Measurements from ENCODE around the gene FLT3.

The FLT3 gene

GRCh38 chr13:27968316-27969081 is 131.9 kb downstream of the FLT3 start (continued):
- no peak for TF ChIP-seq ZNF19 (tag by site-specific recombination; IDR thresholded peaks at IDR 0.05; ENCODE audit: low read depth)
- no peak for TF ChIP-seq ZNF488 (tag by site-specific recombination; IDR thresholded peaks at IDR 0.05)
- TF ChIP-seq, protein P1, sequence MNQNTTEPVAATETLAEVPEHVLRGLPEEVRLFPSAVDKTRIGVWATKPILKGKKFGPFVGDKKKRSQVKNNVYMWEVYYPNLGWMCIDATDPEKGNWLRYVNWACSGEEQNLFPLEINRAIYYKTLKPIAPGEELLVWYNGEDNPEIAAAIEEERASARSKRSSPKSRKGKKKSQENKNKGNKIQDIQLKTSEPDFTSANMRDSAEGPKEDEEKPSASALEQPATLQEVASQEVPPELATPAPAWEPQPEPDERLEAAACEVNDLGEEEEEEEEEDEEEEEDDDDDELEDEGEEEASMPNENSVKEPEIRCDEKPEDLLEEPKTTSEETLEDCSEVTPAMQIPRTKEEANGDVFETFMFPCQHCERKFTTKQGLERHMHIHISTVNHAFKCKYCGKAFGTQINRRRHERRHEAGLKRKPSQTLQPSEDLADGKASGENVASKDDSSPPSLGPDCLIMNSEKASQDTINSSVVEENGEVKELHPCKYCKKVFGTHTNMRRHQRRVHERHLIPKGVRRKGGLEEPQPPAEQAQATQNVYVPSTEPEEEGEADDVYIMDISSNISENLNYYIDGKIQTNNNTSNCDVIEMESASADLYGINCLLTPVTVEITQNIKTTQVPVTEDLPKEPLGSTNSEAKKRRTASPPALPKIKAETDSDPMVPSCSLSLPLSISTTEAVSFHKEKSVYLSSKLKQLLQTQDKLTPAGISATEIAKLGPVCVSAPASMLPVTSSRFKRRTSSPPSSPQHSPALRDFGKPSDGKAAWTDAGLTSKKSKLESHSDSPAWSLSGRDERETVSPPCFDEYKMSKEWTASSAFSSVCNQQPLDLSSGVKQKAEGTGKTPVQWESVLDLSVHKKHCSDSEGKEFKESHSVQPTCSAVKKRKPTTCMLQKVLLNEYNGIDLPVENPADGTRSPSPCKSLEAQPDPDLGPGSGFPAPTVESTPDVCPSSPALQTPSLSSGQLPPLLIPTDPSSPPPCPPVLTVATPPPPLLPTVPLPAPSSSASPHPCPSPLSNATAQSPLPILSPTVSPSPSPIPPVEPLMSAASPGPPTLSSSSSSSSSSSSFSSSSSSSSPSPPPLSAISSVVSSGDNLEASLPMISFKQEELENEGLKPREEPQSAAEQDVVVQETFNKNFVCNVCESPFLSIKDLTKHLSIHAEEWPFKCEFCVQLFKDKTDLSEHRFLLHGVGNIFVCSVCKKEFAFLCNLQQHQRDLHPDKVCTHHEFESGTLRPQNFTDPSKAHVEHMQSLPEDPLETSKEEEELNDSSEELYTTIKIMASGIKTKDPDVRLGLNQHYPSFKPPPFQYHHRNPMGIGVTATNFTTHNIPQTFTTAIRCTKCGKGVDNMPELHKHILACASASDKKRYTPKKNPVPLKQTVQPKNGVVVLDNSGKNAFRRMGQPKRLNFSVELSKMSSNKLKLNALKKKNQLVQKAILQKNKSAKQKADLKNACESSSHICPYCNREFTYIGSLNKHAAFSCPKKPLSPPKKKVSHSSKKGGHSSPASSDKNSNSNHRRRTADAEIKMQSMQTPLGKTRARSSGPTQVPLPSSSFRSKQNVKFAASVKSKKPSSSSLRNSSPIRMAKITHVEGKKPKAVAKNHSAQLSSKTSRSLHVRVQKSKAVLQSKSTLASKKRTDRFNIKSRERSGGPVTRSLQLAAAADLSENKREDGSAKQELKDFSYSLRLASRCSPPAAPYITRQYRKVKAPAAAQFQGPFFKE (tag by site-specific recombination; IDR thresholded peaks at IDR 0.05; ENCODE audit: borderline replicate concordance) = no peak; the same call in 1 of the 2 replicates
- peak; percentile 39; the same call in 1 of the 2 replicates for TF ChIP-seq KLF16 (tag by site-specific recombination; IDR thresholded peaks at IDR 0.05)
- TF ChIP-seq, protein P2, sequence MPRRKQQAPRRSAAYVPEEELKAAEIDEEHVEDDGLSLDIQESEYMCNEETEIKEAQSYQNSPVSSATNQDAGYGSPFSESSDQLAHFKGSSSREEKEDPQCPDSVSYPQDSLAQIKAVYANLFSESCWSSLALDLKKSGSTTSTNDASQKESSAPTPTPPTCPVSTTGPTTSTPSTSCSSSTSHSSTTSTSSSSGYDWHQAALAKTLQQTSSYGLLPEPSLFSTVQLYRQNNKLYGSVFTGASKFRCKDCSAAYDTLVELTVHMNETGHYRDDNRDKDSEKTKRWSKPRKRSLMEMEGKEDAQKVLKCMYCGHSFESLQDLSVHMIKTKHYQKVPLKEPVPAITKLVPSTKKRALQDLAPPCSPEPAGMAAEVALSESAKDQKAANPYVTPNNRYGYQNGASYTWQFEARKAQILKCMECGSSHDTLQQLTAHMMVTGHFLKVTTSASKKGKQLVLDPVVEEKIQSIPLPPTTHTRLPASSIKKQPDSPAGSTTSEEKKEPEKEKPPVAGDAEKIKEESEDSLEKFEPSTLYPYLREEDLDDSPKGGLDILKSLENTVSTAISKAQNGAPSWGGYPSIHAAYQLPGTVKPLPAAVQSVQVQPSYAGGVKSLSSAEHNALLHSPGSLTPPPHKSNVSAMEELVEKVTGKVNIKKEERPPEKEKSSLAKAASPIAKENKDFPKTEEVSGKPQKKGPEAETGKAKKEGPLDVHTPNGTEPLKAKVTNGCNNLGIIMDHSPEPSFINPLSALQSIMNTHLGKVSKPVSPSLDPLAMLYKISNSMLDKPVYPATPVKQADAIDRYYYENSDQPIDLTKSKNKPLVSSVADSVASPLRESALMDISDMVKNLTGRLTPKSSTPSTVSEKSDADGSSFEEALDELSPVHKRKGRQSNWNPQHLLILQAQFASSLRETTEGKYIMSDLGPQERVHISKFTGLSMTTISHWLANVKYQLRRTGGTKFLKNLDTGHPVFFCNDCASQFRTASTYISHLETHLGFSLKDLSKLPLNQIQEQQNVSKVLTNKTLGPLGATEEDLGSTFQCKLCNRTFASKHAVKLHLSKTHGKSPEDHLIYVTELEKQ (tag by site-specific recombination; IDR thresholded peaks at IDR 0.05; ENCODE audit: borderline replicate concordance) = no peak
- no peak for TF ChIP-seq ZNF623 (tag by site-specific recombination; IDR thresholded peaks at IDR 0.05)
- no peak for TF ChIP-seq SP2 (tag by site-specific recombination; IDR thresholded peaks at IDR 0.05)
- no peak for TF ChIP-seq ZNF174 (tag by site-specific recombination; IDR thresholded peaks at IDR 0.05)
- no peak for TF ChIP-seq KLF7 (tag by site-specific recombination; IDR thresholded peaks at IDR 0.05; ENCODE audit: borderline replicate concordance)
- TF ChIP-seq ZNF707 (tag by site-specific recombination; IDR thresholded peaks at IDR 0.05) = no peak
- no peak for TF ChIP-seq ZSCAN18 (tag by site-specific recombination; IDR thresholded peaks at IDR 0.05)
- no peak for TF ChIP-seq ZNF704 (tag by site-specific recombination; IDR thresholded peaks at IDR 0.05)
- TF ChIP-seq ZBTB17 (tag by site-specific recombination; IDR thresholded peaks at IDR 0.05) = no peak
- no peak for TF ChIP-seq ZNF596 (tag by site-specific recombination; IDR thresholded peaks at IDR 0.05)
- no peak for TF ChIP-seq ZNF138 (tag by site-specific recombination; IDR thresholded peaks at IDR 0.05; ENCODE audit: borderline replicate concordance)
- TF ChIP-seq ZNF48 (tag by site-specific recombination; IDR thresholded peaks at IDR 0.05) = no peak
- TF ChIP-seq, protein P3, sequence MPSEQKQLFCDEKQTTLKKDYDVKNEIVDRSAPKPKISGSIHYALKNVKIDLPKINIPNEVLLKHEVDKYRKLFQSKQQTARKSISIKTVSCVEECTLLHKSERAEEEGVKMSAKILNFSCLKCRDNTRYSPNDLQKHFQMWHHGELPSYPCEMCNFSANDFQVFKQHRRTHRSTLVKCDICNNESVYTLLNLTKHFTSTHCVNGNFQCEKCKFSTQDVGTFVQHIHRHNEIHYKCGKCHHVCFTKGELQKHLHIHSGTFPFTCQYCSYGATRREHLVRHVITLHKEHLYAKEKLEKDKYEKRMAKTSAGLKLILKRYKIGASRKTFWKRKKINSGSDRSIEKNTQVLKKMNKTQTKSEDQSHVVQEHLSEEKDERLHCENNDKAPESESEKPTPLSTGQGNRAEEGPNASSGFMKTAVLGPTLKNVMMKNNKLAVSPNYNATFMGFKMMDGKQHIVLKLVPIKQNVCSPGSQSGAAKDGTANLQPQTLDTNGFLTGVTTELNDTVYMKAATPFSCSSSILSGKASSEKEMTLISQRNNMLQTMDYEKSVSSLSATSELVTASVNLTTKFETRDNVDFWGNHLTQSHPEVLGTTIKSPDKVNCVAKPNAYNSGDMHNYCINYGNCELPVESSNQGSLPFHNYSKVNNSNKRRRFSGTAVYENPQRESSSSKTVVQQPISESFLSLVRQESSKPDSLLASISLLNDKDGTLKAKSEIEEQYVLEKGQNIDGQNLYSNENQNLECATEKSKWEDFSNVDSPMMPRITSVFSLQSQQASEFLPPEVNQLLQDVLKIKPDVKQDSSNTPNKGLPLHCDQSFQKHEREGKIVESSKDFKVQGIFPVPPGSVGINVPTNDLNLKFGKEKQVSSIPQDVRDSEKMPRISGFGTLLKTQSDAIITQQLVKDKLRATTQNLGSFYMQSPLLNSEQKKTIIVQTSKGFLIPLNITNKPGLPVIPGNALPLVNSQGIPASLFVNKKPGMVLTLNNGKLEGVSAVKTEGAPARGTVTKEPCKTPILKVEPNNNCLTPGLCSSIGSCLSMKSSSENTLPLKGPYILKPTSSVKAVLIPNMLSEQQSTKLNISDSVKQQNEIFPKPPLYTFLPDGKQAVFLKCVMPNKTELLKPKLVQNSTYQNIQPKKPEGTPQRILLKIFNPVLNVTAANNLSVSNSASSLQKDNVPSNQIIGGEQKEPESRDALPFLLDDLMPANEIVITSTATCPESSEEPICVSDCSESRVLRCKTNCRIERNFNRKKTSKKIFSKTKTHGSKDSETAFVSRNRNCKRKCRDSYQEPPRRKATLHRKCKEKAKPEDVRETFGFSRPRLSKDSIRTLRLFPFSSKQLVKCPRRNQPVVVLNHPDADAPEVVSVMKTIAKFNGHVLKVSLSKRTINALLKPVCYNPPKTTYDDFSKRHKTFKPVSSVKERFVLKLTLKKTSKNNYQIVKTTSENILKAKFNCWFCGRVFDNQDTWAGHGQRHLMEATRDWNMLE (tag by site-specific recombination; conservative IDR thresholded peaks at IDR 0.05; ENCODE audit: low read depth) = no peak
- no peak for TF ChIP-seq ZNF16 (tag by site-specific recombination; IDR thresholded peaks at IDR 0.05; ENCODE audit: low read depth)
- TF ChIP-seq ZNF664 (tag by site-specific recombination; IDR thresholded peaks at IDR 0.05) = no peak
- TF ChIP-seq ZNF76 (tag by site-specific recombination; IDR thresholded peaks at IDR 0.05; ENCODE audit: borderline replicate concordance, low read depth) = peak; percentile 77
